ENCODE results near the gene EGR4. TPM values are rescaled to one million over a fixed set of nuclear protein-coding genes. Genes with fewer than 3 reads are reported as not detected.

Gene EGR4
- total RNA-seq, 1 experiment from 2014 or later: not detected

- POLR2A ChIA-PET: no interaction called here
- CTCF ChIA-PET: no interaction called here
- Mint-ChIP-seq H3K36me3 (ENCODE audit: insufficient read depth, unreplicated experiment) (peaks cover 20% of the 10 kb centered on the region), H3K27me3 (ENCODE audit: insufficient read depth, unreplicated experiment) (no peaks in the 10 kb centered on the region), H3K4me1 (ENCODE audit: low read depth, unreplicated experiment) (peaks cover 21% of the 10 kb centered on the region), H3K9me3 (ENCODE audit: unreplicated experiment) (no peaks in the 10 kb centered on the region), H3K27ac (ENCODE audit: unreplicated experiment) (no peak overlapping the region), H3K4me3 (ENCODE audit: unreplicated experiment) (no peak overlapping the region)
- Histone ChIP-seq H3K27me3 (replicated peaks; ENCODE audit: control insufficient read depth, insufficient read depth, low read length) (no peaks in the 10 kb centered on the region), H3K9me3 (no peaks in the 10 kb centered on the region), H3K4me1 (peaks cover 12% of the 10 kb centered on the region; the same call in 1 of the 2 replicates), H3K36me3 (ENCODE audit: control insufficient read depth, insufficient read depth, low read length) (no peaks in the 10 kb centered on the region), H3K4me3 (ENCODE audit: low read depth, low read length) (no peak overlapping the region)
- TF ChIP-seq, protein P1, sequence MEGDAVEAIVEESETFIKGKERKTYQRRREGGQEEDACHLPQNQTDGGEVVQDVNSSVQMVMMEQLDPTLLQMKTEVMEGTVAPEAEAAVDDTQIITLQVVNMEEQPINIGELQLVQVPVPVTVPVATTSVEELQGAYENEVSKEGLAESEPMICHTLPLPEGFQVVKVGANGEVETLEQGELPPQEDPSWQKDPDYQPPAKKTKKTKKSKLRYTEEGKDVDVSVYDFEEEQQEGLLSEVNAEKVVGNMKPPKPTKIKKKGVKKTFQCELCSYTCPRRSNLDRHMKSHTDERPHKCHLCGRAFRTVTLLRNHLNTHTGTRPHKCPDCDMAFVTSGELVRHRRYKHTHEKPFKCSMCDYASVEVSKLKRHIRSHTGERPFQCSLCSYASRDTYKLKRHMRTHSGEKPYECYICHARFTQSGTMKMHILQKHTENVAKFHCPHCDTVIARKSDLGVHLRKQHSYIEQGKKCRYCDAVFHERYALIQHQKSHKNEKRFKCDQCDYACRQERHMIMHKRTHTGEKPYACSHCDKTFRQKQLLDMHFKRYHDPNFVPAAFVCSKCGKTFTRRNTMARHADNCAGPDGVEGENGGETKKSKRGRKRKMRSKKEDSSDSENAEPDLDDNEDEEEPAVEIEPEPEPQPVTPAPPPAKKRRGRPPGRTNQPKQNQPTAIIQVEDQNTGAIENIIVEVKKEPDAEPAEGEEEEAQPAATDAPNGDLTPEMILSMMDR (IDR thresholded peaks at IDR 0.05; ENCODE audit: insufficient read depth in 1 of 2, low read depth in 1 of 2, low read length in 1 of 2, severe bottlenecking in 1 of 2, unreplicated experiment in 1 of 2): no peak
- intact Hi-C loops (cut with micrococcal nuclease; ENCODE audit: unreplicated experiment): loop anchor here (5.0 kb wide), 2 partner anchors 178 to 378 kb away; partner anchors contain the start of gene SPR
- DNase-seq: no peak
- no TSS peak for BruUV-seq (replicated peaks)
Observed at GRCh38 chr2:73265298-73266060, 27.9 kb downstream of the EGR4 start.

DNA sequence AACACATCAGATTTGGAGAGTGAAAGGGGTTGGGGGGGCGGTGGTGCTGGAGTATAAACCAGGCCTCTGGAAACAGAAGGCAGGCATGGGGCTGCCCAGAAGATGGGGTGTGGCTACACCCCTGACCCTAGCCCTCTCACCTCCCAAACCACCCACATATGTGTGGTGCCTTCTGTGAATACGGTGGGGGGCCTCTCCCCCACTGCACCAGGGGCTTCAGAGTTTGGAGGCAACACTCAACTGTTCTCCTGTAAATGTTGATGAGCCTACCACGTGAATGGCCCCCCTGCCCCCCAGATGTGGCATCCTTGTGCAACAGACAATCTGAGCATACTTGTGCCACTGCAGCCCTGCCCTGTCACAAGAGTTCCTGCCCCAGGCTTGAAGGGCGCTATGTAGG is 28.6 kb downstream of the EGR4 start:
- BruUV-seq (replicated peaks): no TSS peak
- H3K4me1 ChIP-seq: peaks cover 9% of the 10 kb centered on the region; the same call in 1 of the 2 replicates
- H3K36me3 ChIP-seq (ENCODE audit: control insufficient read depth, insufficient read depth, low read length): no peaks in the 10 kb centered on the region
- Mint-ChIP-seq H3K36me3 (ENCODE audit: insufficient read depth, unreplicated experiment) (peaks cover 22% of the 10 kb centered on the region), H3K27ac (ENCODE audit: unreplicated experiment) (no peak overlapping the region), H3K27me3 (ENCODE audit: insufficient read depth, unreplicated experiment) (no peaks in the 10 kb centered on the region), H3K4me1 (ENCODE audit: low read depth, unreplicated experiment) (peaks cover 16% of the 10 kb centered on the region), H3K4me3 (ENCODE audit: unreplicated experiment) (no peak overlapping the region), H3K9me3 (ENCODE audit: unreplicated experiment) (no peaks in the 10 kb centered on the region)
- ChIA-PET CTCF (no interaction called here), POLR2A (no interaction called here)
- intact Hi-C loops (cut with micrococcal nuclease; ENCODE audit: unreplicated experiment): loop anchor here (5.0 kb wide), 2 partner anchors 177 to 377 kb away; partner anchors contain the start of gene SPR
- no peaks in the 10 kb centered on the region for H3K27me3 ChIP-seq (replicated peaks; ENCODE audit: control insufficient read depth, insufficient read depth, low read length)
- TF ChIP-seq, protein P1 (IDR thresholded peaks at IDR 0.05; ENCODE audit: insufficient read depth in 1 of 2, low read depth in 1 of 2, low read length in 1 of 2, severe bottlenecking in 1 of 2, unreplicated experiment in 1 of 2): no peak
- H3K9me3 ChIP-seq: no peaks in the 10 kb centered on the region
- H3K4me3 ChIP-seq (ENCODE audit: low read depth, low read length): no peak overlapping the region
- no peak for DNase-seq

DNA sequence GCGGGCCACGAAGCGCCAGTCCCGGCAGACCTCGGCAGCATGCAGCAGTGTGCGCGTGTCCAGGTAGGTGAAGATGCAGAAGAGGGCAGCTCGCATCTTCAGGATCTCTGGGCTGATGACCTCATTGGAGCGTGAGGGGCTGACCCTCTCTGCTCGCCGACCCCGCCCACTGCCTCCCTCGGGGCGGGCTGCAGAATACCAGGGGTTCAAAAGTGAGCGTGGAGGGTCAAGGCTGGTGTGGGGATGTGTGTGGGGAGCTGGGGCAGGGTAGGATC is 29.1 kb downstream of the EGR4 start:
- Histone ChIP-seq H3K4me1 (peaks cover 7% of the 10 kb centered on the region; the same call in 1 of the 2 replicates), H3K36me3 (ENCODE audit: control insufficient read depth, insufficient read depth, low read length) (no peaks in the 10 kb centered on the region), H3K27me3 (replicated peaks; ENCODE audit: control insufficient read depth, insufficient read depth, low read length) (no peaks in the 10 kb centered on the region), H3K4me3 (ENCODE audit: low read depth, low read length) (no peak overlapping the region), H3K9me3 (no peaks in the 10 kb centered on the region)
- H3K27me3 Mint-ChIP-seq (ENCODE audit: insufficient read depth, unreplicated experiment): no peaks in the 10 kb centered on the region
- peaks cover 23% of the 10 kb centered on the region for H3K36me3 Mint-ChIP-seq (ENCODE audit: insufficient read depth, unreplicated experiment)
- no peak for DNase-seq
- intact Hi-C loops (cut with micrococcal nuclease; ENCODE audit: unreplicated experiment): no loop called here
- peaks cover 14% of the 10 kb centered on the region for H3K4me1 Mint-ChIP-seq (ENCODE audit: low read depth, unreplicated experiment)
- no TSS peak for BruUV-seq (replicated peaks)
- CTCF ChIA-PET: no interaction called here
- H3K9me3 Mint-ChIP-seq (ENCODE audit: unreplicated experiment): no peaks in the 10 kb centered on the region
- no peak overlapping the region for H3K27ac Mint-ChIP-seq (ENCODE audit: unreplicated experiment)
- POLR2A ChIA-PET: no interaction called here
- TF ChIP-seq, protein P1 (IDR thresholded peaks at IDR 0.05; ENCODE audit: insufficient read depth in 1 of 2, low read depth in 1 of 2, low read length in 1 of 2, severe bottlenecking in 1 of 2, unreplicated experiment in 1 of 2): no peak
- no peak overlapping the region for H3K4me3 Mint-ChIP-seq (ENCODE audit: unreplicated experiment)
